Mesendoderm (in vitro differentiated cells): ENCODE data around the gene TMEM182.

Experiments used
- DNase-seq: peaks from one replicate; pipeline ENCODE4 v3.0.0; 2013
- H2AK5ac ChIP-seq: 2 replicates; pipeline ENCODE4 v1.6.1; 2013; ENCODE audit warnings: low read length, inconsistent platforms
- H2BK120ac ChIP-seq: 2 replicates; pipeline ENCODE4 v1.6.1; 2013; ENCODE audit warnings: low read depth, mild to moderate bottlenecking, low read length, moderate library complexity, mixed read lengths
- H2BK15ac ChIP-seq: replicated peaks from 2 replicates; pipeline ENCODE4 v1.6.1; 2013; ENCODE audit warnings: low read depth, mild to moderate bottlenecking, moderate library complexity
- H2BK5ac ChIP-seq: 2 replicates; pipeline ENCODE4 v1.6.1; 2013; ENCODE audit warnings: low read length, inconsistent platforms
- H3K18ac ChIP-seq: 2 replicates; pipeline ENCODE4 v1.6.1; 2013; ENCODE audit warnings: mild to moderate bottlenecking, low read length, mixed read lengths
- H3K23ac ChIP-seq: one replicate; pipeline ENCODE4 v1.6.1; 2013; ENCODE audit warnings: low read length
- H3K27ac ChIP-seq: 2 replicates; pipeline ENCODE4 v1.5.1; 2013; ENCODE audit warnings: low read depth, mild to moderate bottlenecking, inconsistent platforms, low read length, moderate library complexity
- H3K27me3 ChIP-seq: 2 replicates; pipeline ENCODE4 v1.6.1; 2013; ENCODE audit warnings: low read length, control low read depth, mild to moderate bottlenecking, inconsistent platforms; ENCODE audit not compliant: insufficient read depth, poor library complexity
- H3K36me3 ChIP-seq: 2 replicates; pipeline ENCODE4 v1.6.1; 2013; ENCODE audit warnings: low read length, inconsistent platforms; ENCODE audit not compliant: control insufficient read depth, insufficient read depth
- H3K4ac ChIP-seq: one replicate; pipeline ENCODE4 v1.6.1; 2013; ENCODE audit warnings: low read depth, mild to moderate bottlenecking, low read length, moderate library complexity
- H3K4me1 ChIP-seq: 2 replicates; pipeline ENCODE4 v1.6.1; 2013; ENCODE audit warnings: low read depth, low read length, inconsistent platforms; ENCODE audit not compliant: control insufficient read depth
- H3K4me2 ChIP-seq: 2 replicates; pipeline ENCODE4 v1.6.1; 2013; ENCODE audit warnings: low read length
- H3K4me3 ChIP-seq: 2 replicates; pipeline ENCODE4 v1.5.1; 2013; ENCODE audit warnings: mild to moderate bottlenecking, low read length
- H3K56ac ChIP-seq: one replicate; pipeline ENCODE4 v1.6.1; 2013; ENCODE audit warnings: low read length
- H3K79me1 ChIP-seq: 2 replicates; pipeline ENCODE4 v1.6.1; 2013; ENCODE audit warnings: low read length, inconsistent platforms
- H3K79me2 ChIP-seq: 2 replicates; pipeline ENCODE4 v1.6.1; 2013; ENCODE audit warnings: mild to moderate bottlenecking, low read length; ENCODE audit not compliant: control insufficient read depth, insufficient read depth
- H3K9ac ChIP-seq: 2 replicates; pipeline ENCODE4 v1.6.1; 2013; ENCODE audit warnings: low read length, inconsistent platforms
- H4K5ac ChIP-seq: one replicate; pipeline ENCODE4 v1.6.1; 2013; ENCODE audit warnings: low read length
- H4K8ac ChIP-seq: one replicate; pipeline ENCODE4 v1.6.1; 2013; ENCODE audit warnings: low read depth, mild to moderate bottlenecking, control low read depth, low read length, moderate library complexity
- WGBS: extraction: QIAGEN DNeasy Blood & Tissue Kit; methylation state at CpG from one replicate; pipeline ENCODE4 v1.1.7; 2013; ENCODE audit warnings: low lambda C conversion rate, missing lambda C conversion rate; ENCODE audit not compliant: insufficient coverage; ENCODE audit errors: extremely low coverage; 5-methylcytosine and 5-hydroxymethylcytosine counted together

TMEM182 gene

DNA sequence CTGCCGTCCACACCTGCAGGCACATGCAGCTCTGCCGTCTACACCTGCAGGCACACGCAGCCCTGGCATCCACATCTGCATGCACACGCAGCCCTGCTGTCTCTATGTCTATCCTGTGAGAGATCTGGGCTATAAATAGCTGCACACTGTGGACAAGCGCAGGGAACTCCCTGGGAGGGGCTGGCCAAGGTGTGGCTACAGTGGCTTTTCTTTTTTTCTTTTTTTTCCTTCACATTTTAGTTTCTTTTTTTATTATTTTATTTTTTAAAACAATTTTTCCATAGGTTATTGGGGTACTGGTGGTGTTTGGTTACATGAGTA lies 42.0 kb downstream of the TMEM182 start:
- Histone ChIP-seq H3K18ac (no peak overlapping the region), H3K4me1 (no peaks in the 10 kb centered on the region), H3K27me3 (no peaks in the 10 kb centered on the region), H3K79me1 (no peaks in the 10 kb centered on the region), H3K23ac (no peak overlapping the region), H2AK5ac (no peak overlapping the region), H4K8ac (no peak overlapping the region), H3K9ac (no peak overlapping the region), H3K27ac (no peak overlapping the region), H3K4me3 (no peak overlapping the region), H2BK5ac (no peak overlapping the region), H2BK15ac (no peak overlapping the region), H2BK120ac (no peak overlapping the region), H4K5ac (no peak overlapping the region), H3K4me2 (no peak overlapping the region), H3K79me2 (no peaks in the 10 kb centered on the region), H3K36me3 (peaks cover 2% of the 10 kb centered on the region), H3K56ac (no peak overlapping the region), H3K4ac (no peak overlapping the region)
- no peak for DNase-seq
- no CpG with 5 or more reads among the region's 5 CpGs for WGBS

DNA sequence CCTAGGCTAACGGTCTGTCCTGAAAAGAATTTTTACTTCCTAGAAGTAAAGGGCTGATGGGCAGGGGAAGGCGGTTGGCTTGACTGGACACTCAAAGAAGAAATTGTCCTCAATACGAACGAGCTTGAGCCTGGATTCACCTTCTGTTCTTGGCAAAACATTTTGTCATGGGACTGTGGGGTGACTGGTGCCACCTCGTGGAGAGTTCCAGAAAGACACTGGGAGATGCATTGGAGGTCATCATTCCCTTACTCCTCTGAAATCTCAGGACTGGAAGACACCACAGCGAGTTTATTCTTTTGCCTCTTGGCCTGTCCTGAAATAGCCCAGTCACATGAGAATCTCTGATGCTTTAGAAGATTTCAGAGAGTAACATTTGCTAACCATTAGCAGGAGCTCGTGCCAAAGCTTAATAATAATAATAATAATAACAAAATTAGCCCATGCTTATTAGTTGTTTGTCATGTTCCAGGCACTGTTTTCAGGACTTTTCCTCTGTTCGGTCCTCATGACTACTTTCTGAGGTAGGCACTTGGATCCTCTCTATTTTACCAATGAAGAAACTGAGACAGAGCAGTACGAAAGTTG lies 44.5 kb downstream of the TMEM182 start:
- Histone ChIP-seq H4K5ac (no peak overlapping the region), H3K27ac (no peak overlapping the region), H3K18ac (no peak overlapping the region), H4K8ac (no peak overlapping the region), H3K79me1 (no peaks in the 10 kb centered on the region), H2BK5ac (no peak overlapping the region), H3K36me3 (peaks cover under 1% of the 10 kb centered on the region), H3K79me2 (no peaks in the 10 kb centered on the region), H3K9ac (no peak overlapping the region), H2AK5ac (no peak overlapping the region), H3K4me3 (no peak overlapping the region), H3K56ac (no peak overlapping the region), H3K4me2 (no peak overlapping the region), H3K23ac (no peak overlapping the region), H3K27me3 (no peaks in the 10 kb centered on the region), H3K4ac (no peak overlapping the region), H2BK120ac (no peak overlapping the region), H2BK15ac (no peak overlapping the region), H3K4me1 (no peaks in the 10 kb centered on the region)
- no CpG with 5 or more reads among the region's 9 CpGs for WGBS
- peak; percentile 82 for DNase-seq

DNA sequence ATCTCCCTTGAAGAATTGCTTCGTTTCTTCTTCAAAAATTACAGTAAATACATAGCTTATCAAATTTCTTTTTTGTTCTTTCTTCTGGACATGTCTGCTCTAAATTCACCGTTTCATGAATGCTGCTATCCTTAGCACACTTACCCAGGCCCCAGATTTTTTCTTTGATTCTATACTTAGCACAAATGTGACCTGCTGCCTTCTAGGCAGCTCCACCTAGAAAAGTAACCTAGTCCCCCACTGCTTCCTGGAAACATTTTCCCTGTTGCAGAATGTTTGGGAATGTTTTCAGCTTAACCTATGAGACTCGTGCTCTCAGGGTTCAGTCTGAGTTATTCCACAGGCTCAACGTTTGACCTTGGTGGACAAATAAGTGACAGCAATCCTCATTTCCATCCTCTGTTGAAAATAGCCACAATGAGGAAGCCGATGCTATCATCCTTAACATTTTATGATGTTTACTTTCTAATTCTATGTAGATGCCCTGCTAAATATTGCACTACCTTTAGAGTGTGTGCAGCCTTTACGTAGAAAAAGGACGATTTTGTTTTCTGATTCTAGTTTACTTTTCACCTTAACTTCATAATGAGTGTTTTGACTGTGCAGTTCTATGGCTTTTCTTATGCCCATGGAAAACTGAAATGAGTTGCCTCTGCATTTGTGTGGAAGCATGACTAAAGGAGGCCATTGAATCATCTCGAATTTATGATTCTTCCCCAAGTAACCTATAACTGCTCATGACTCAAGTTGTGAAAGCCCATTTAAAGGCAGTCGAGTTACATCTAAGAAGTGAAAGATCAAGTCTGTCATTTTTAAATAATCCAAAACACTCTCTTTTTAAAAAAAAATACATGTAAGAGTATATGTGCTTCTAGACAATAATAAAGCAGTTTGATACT lies 47.7 kb downstream of the TMEM182 start:
- Histone ChIP-seq H3K4ac (no peak overlapping the region), H2BK15ac (no peak overlapping the region), H3K18ac (no peak overlapping the region), H3K4me1 (no peaks in the 10 kb centered on the region), H2BK5ac (no peak overlapping the region), H3K79me1 (no peaks in the 10 kb centered on the region), H3K27me3 (no peaks in the 10 kb centered on the region), H3K27ac (no peak overlapping the region), H2AK5ac (no peak overlapping the region), H3K23ac (no peak overlapping the region), H3K36me3 (no peaks in the 10 kb centered on the region), H4K8ac (no peak overlapping the region), H3K79me2 (no peaks in the 10 kb centered on the region), H3K4me2 (no peak overlapping the region), H3K56ac (no peak overlapping the region), H3K4me3 (no peak overlapping the region), H2BK120ac (no peak overlapping the region), H3K9ac (no peak overlapping the region), H4K5ac (no peak overlapping the region)
- no CpG with 5 or more reads among the region's 9 CpGs for whole genome bisulfite sequencing
- no peak for DNase-seq

- H3K4me3 ChIP-seq, result no peak overlapping the region
- no peak overlapping the region for H3K4ac ChIP-seq
- no peak overlapping the region for H2BK5ac ChIP-seq
- H2BK120ac ChIP-seq, result no peak overlapping the region
- no peak overlapping the region for H3K56ac ChIP-seq
- H3K18ac ChIP-seq, result no peak overlapping the region
- H2AK5ac ChIP-seq, result no peak overlapping the region
- no peaks in the 10 kb centered on the region for H3K27me3 ChIP-seq
- no peak overlapping the region for H4K8ac ChIP-seq
- H3K79me1 ChIP-seq, result no peaks in the 10 kb centered on the region
- no peak for DNase-seq
- H2BK15ac ChIP-seq, result no peak overlapping the region
- WGBS, result 100% methylated on average over 1 of the region's 2 CpGs
- H3K9ac ChIP-seq, result no peak overlapping the region
- no peak overlapping the region for H3K23ac ChIP-seq
- H3K36me3 ChIP-seq, result no peaks in the 10 kb centered on the region
- no peaks in the 10 kb centered on the region for H3K4me1 ChIP-seq
- H4K5ac ChIP-seq, result no peak overlapping the region
- no peak overlapping the region for H3K27ac ChIP-seq
- no peak overlapping the region for H3K4me2 ChIP-seq
- no peaks in the 10 kb centered on the region for H3K79me2 ChIP-seq
These were observed 53.5 kb downstream of the TMEM182 start for GRCh38 chr2:102815285-102815684.

GRCh38 chr2:102826904-102827303 lies 65.1 kb downstream of the TMEM182 start:
- Histone ChIP-seq H4K5ac (no peak overlapping the region), H2BK120ac (no peak overlapping the region), H3K4me1 (no peaks in the 10 kb centered on the region), H3K18ac (no peak overlapping the region), H3K23ac (no peak overlapping the region), H2BK5ac (no peak overlapping the region), H3K56ac (no peak overlapping the region), H3K4me2 (no peak overlapping the region), H4K8ac (no peak overlapping the region), H3K79me1 (no peaks in the 10 kb centered on the region), H3K4me3 (no peak overlapping the region), H3K36me3 (no peaks in the 10 kb centered on the region), H3K27me3 (no peaks in the 10 kb centered on the region), H3K79me2 (no peaks in the 10 kb centered on the region), H3K9ac (no peak overlapping the region), H2BK15ac (no peak overlapping the region), H3K4ac (no peak overlapping the region), H2AK5ac (no peak overlapping the region), H3K27ac (no peak overlapping the region)
- no CpG with 5 or more reads among the region's 5 CpGs for WGBS
- DNase-seq, result peak; percentile 31
